H1 (cell line): ENCODE measurements around the gene TPBGL. TPM values are rescaled to one million over a fixed set of nuclear protein-coding genes. Genes with fewer than 3 reads are reported as not detected.

Experiments
- CTCF ChIA-PET: fragments of 300-600 bp; sonication (Branson Sonifier 250); formaldehyde crosslinking; loops from one replicate; lab custom pipeline; 2021; ENCODE audit not compliant: partially characterized antibody; lab: Charles Lee
- POLR2A ChIA-PET: fragments of 300-600 bp; sonication (Branson Sonifier 250); formaldehyde crosslinking; loops from one replicate; lab custom pipeline; 2021; ENCODE audit warnings: inconsistent platforms; ENCODE audit not compliant: partially characterized antibody; lab: Charles Lee
- DNase-seq, 2 experiments: peaks; one replicate each; pipeline versions ENCODE4 v3.0.0 to v3.0.0-alpha.2; 2010 to 2022; ENCODE audit warnings: low spot score in 2 of 2, low read depth in 1 of 2, mixed read lengths in 1 of 2
- FAIRE-seq: peaks from 2 replicates; lab custom pipeline; 2011; peaks lifted over from hg19 to GRCh38; lab: Jason Lieb, UNC
- H2AFZ ChIP-seq: 2 replicates; pipeline ENCODE4 v1.8.1; 2012; ENCODE audit warnings: low read length, inconsistent platforms
- H2AK5ac ChIP-seq: 2 replicates; pipeline ENCODE4 v1.6.1; 2013; ENCODE audit warnings: low read depth, low read length
- H2BK120ac ChIP-seq: replicated peaks from 2 replicates; pipeline ENCODE3; 2013; ENCODE audit warnings: low read depth, low read length, inconsistent platforms
- H2BK12ac ChIP-seq: 2 replicates; pipeline ENCODE4 v1.6.1; 2013; ENCODE audit warnings: low read depth, low read length
- H2BK15ac ChIP-seq: 2 replicates; pipeline ENCODE4 v1.6.1; 2013; ENCODE audit warnings: low read length
- H2BK20ac ChIP-seq: 2 replicates; pipeline ENCODE4 v1.6.1; 2013; ENCODE audit warnings: low read length
- H2BK5ac ChIP-seq: 2 replicates; pipeline ENCODE4 v1.6.1; 2013; ENCODE audit warnings: low read depth, low read length
- H3K14ac ChIP-seq: 2 replicates; pipeline ENCODE4 v1.6.1; 2013; ENCODE audit warnings: inconsistent platforms; ENCODE audit not compliant: insufficient read length
- H3K18ac ChIP-seq: 2 replicates; pipeline ENCODE4 v1.6.1; 2013; ENCODE audit warnings: low read length; ENCODE audit errors: extremely low read depth
- H3K23ac ChIP-seq: 2 replicates; pipeline ENCODE4 v1.6.1; 2013; ENCODE audit warnings: inconsistent platforms; ENCODE audit not compliant: insufficient read length
- H3K23me2 ChIP-seq: 2 replicates; pipeline ENCODE4 v1.6.1; 2013; ENCODE audit warnings: low read depth, low read length
- H3K27ac ChIP-seq: 2 replicates; pipeline ENCODE4 v1.6.1; 2011; ENCODE audit warnings: low read depth, low read length, inconsistent platforms
- H3K27me3 ChIP-seq, 4 experiments: replicated peaks in 1 of 4; 1 replicate in 1 of 4; 2 replicates in 3 of 4; pipeline versions ENCODE4 v1.6.1 to v1.8.1; 2011 to 2013; ENCODE audit warnings: low read length in 3 of 4, mild to moderate bottlenecking in 3 of 4, inconsistent platforms in 2 of 4, mixed read lengths in 2 of 4, moderate library complexity in 1 of 4; ENCODE audit not compliant: control insufficient read depth in 3 of 4, insufficient read depth in 3 of 4; ENCODE audit errors: extremely low read depth in 1 of 4
- H3K36me3 ChIP-seq, 4 experiments: 2 replicates each; pipeline versions ENCODE4 v1.6.1 to v1.8.1; 2011 to 2013; ENCODE audit warnings: mild to moderate bottlenecking in 4 of 4, low read length in 3 of 4, moderate library complexity in 2 of 4, control low read depth in 1 of 4, inconsistent platforms in 1 of 4; ENCODE audit not compliant: insufficient read depth in 4 of 4, control insufficient read depth in 2 of 4
- H3K4ac ChIP-seq: replicated peaks from 2 replicates; pipeline ENCODE3; 2013; ENCODE audit warnings: low read length, low read depth, mixed read lengths, inconsistent platforms; ENCODE audit not compliant: insufficient read length
- H3K4me1 ChIP-seq, 4 experiments: replicated peaks in 1 of 4; 1 replicate in 1 of 4; 2 replicates in 3 of 4; pipeline versions ENCODE4 v1.6.1 to v1.8.1; 2011 to 2013; ENCODE audit warnings: low read length in 3 of 4, inconsistent platforms in 2 of 4, mixed read lengths in 1 of 4; ENCODE audit not compliant: insufficient read depth in 4 of 4, control insufficient read depth in 3 of 4
- H3K4me2 ChIP-seq, 2 experiments: 2 replicates each; pipeline versions ENCODE4 v1.6.1 to v1.8.1; 2011 to 2013; ENCODE audit warnings: low read depth in 2 of 2, low read length in 2 of 2, control low read depth in 1 of 2, inconsistent platforms in 1 of 2, mild to moderate bottlenecking in 1 of 2; ENCODE audit not compliant: insufficient read depth in 1 of 2
- H3K4me3 ChIP-seq, 4 experiments: fragments of 200-600, 300-600 bp in 1 of 4; sonication (generic), shearing (Covaris generic), sonication (Bioruptor Twin) in 1 of 4; 2 replicates each; pipeline versions ENCODE4 v1.5.1 to v1.8.1; 2011 to 2016; ENCODE audit warnings: low read length in 4 of 4, low read depth in 3 of 4, control low read depth in 2 of 4, inconsistent platforms in 2 of 4, mild to moderate bottlenecking in 2 of 4, mixed read lengths in 1 of 4, moderate library complexity in 1 of 4; ENCODE audit not compliant: insufficient read depth in 2 of 4; ENCODE audit errors: extremely low read depth in 1 of 4
- H3K56ac ChIP-seq: replicated peaks from 2 replicates; pipeline ENCODE3; 2013; ENCODE audit warnings: low read depth, mild to moderate bottlenecking, mixed read lengths, low read length, inconsistent platforms; ENCODE audit not compliant: insufficient read length
- H3K79me1 ChIP-seq: 2 replicates; pipeline ENCODE4 v1.6.1; 2013; ENCODE audit warnings: low read depth, low read length, control low read depth
- H3K79me2 ChIP-seq, 2 experiments: 2 replicates each; pipeline versions ENCODE4 v1.6.1 to v1.8.1; 2012 to 2013; ENCODE audit warnings: low read length in 2 of 2, mild to moderate bottlenecking in 2 of 2, inconsistent platforms in 1 of 2; ENCODE audit not compliant: insufficient read depth in 2 of 2, control insufficient read depth in 1 of 2
- H3K9ac ChIP-seq, 4 experiments: replicated peaks in 1 of 4; 1 replicate in 1 of 4; 2 replicates in 3 of 4; pipeline versions ENCODE4 v1.6.1 to v1.8.1; 2011 to 2013; ENCODE audit warnings: low read depth in 3 of 4, low read length in 3 of 4, control low read depth in 2 of 4, mild to moderate bottlenecking in 2 of 4, moderate library complexity in 2 of 4, inconsistent platforms in 1 of 4; ENCODE audit errors: extremely low read depth in 1 of 4
- H3K9me3 ChIP-seq, 2 experiments: 2 replicates each; pipeline versions ENCODE4 v1.6.1 to v1.8.1; 2012 to 2013; ENCODE audit warnings: mild to moderate bottlenecking in 2 of 2, moderate library complexity in 2 of 2, control low read depth in 1 of 2, inconsistent platforms in 1 of 2, low read depth in 1 of 2, low read length in 1 of 2, mixed read lengths in 1 of 2; ENCODE audit not compliant: insufficient read depth in 2 of 2
- H4K20me1 ChIP-seq, 2 experiments: replicated peaks in 1 of 2; 2 replicates each; pipeline versions ENCODE3 to v1.8.1; 2011 to 2013; ENCODE audit warnings: inconsistent platforms in 2 of 2, low read length in 2 of 2, mild to moderate bottlenecking in 1 of 2; ENCODE audit not compliant: insufficient read depth in 2 of 2, control insufficient read depth in 1 of 2
- H4K5ac ChIP-seq: 2 replicates; pipeline ENCODE4 v1.6.1; 2013; ENCODE audit warnings: low read length, low read depth, mixed read lengths, inconsistent platforms; ENCODE audit not compliant: insufficient read length
- H4K8ac ChIP-seq: 2 replicates; pipeline ENCODE4 v1.8.0; 2013; ENCODE audit warnings: mild to moderate bottlenecking, moderate library complexity, low read length, inconsistent platforms; ENCODE audit not compliant: insufficient read depth; ENCODE audit errors: extremely low read depth
- H4K91ac ChIP-seq: replicated peaks from 2 replicates; pipeline ENCODE3; 2013; ENCODE audit warnings: low read length, mixed read lengths, inconsistent platforms; ENCODE audit not compliant: insufficient read length
- ASH2L ChIP-seq: fragments of 200-600, 300-600 bp; sonication (generic); IDR thresholded peaks from one replicate; pipeline ENCODE4 v1.7.1; 2017; ENCODE audit warnings: low read length
- EP300 ChIP-seq, 2 experiments: IDR thresholded peaks; 1 replicate in 1 of 2; 2 replicates in 1 of 2; pipeline ENCODE4 v1.6.1; 2011 to 2012; ENCODE audit warnings: low read depth in 2 of 2, low read length in 2 of 2, mild to moderate bottlenecking in 2 of 2, borderline replicate concordance in 1 of 2, inconsistent platforms in 1 of 2, moderate library complexity in 1 of 2
- FOSL1 ChIP-seq: IDR thresholded peaks from 2 replicates; pipeline ENCODE4 v1.6.1; 2011; ENCODE audit warnings: mild to moderate bottlenecking, low read depth, low read length, moderate library complexity; ENCODE audit not compliant: insufficient read depth
- JUND ChIP-seq: IDR thresholded peaks from 2 replicates; pipeline ENCODE4 v1.6.1; 2011; ENCODE audit warnings: mild to moderate bottlenecking, improper control_type of control experiment, low read length
- PHF8 ChIP-seq: fragments of 200-600 bp; sonication (generic); conservative IDR thresholded peaks from 2 replicates; pipeline ENCODE4 v1.7.1; 2012; ENCODE audit warnings: low read depth, mild to moderate bottlenecking, inconsistent platforms, low read length, moderate library complexity
- POLR2A ChIP-seq, 2 experiments: IDR thresholded peaks; 1 replicate in 1 of 2; 2 replicates in 1 of 2; pipeline ENCODE4 v1.6.1; 2011; ENCODE audit warnings: low read depth in 2 of 2, low read length in 2 of 2, mild to moderate bottlenecking in 2 of 2; ENCODE audit errors: control extremely low read depth in 1 of 2
- RFX5 ChIP-seq: IDR thresholded peaks from 2 replicates; pipeline ENCODE4 v1.6.1; 2011; ENCODE audit warnings: low read depth, low read length, improper control_type of control experiment, borderline replicate concordance
- SP2 ChIP-seq: IDR thresholded peaks from 2 replicates; pipeline ENCODE4 v1.6.1; 2012; ENCODE audit warnings: mild to moderate bottlenecking, low read length, inconsistent platforms
- SRF ChIP-seq: IDR thresholded peaks from 2 replicates; pipeline ENCODE4 v1.6.1; 2011; ENCODE audit warnings: mild to moderate bottlenecking, low read depth, low read length, moderate library complexity
- TBP ChIP-seq: IDR thresholded peaks from 2 replicates; pipeline ENCODE4 v1.6.1; 2011; ENCODE audit warnings: low read depth, low read length, improper control_type of control experiment
- TCF12 ChIP-seq: IDR thresholded peaks from 2 replicates; pipeline ENCODE4 v1.6.1; 2011; ENCODE audit warnings: low read depth, mild to moderate bottlenecking, low read length
- WGBS, 2 experiments: shearing (Covaris generic) in 1 of 2; methylation state at CpG; one replicate each; pipeline versions ENCODE4 v1.1.6 to v1.1.7; 2013 to 2015; ENCODE audit warnings: low lambda C conversion rate in 2 of 2, mixed read lengths in 2 of 2, inconsistent platforms in 1 of 2, low coverage in 1 of 2, missing lambda C conversion rate in 1 of 2; ENCODE audit not compliant: insufficient replicate concordance in 2 of 2, insufficient coverage in 1 of 2, insufficient read length in 1 of 2; ENCODE audit errors: extremely low coverage in 1 of 2, missing lambda C conversion rate in 1 of 2; 5-methylcytosine and 5-hydroxymethylcytosine counted together
- polyA plus RNA-seq, 7 experiments: library from polyadenylated mRNA; depleted of rRNA in 3 of 7; stranded (reverse) in 5 of 7; unstranded in 2 of 7; fragments of >200 nt in 5 of 7; fragments of 200-250 nt in 2 of 7; gene quantifications; 1 replicate in 5 of 7; 2 replicates in 1 of 7; 4 replicates in 1 of 7; pipeline versions ENCODE4 v1.2.1 to v1.2.3, GENCODE V29; 2011 to 2013; ENCODE audit warnings: missing spikeins in 2 of 7, mixed read lengths in 2 of 7
- total RNA-seq: library from RNA; stranded (reverse); fragmentation: NEBNext Ultra II Directional; extraction: Animal tissue kit (Norgen Biotek cat#: 25700); gene quantifications from 2 replicates; pipeline ENCODE4 v1.2.1, GENCODE V29; 2021
- TF ChIP-seq, protein P1 (sequence below): IDR thresholded peaks from 2 replicates; pipeline ENCODE4 v1.6.1; 2012; ENCODE audit warnings: low read length, inconsistent platforms

Gene TPBGL
- total and polyA plus RNA-seq, 2 of the 8 experiments (the other 6 are each of a cell fraction or from before 2014, with no cell fraction given) = 0.26 to 0.37 TPM

DNA sequence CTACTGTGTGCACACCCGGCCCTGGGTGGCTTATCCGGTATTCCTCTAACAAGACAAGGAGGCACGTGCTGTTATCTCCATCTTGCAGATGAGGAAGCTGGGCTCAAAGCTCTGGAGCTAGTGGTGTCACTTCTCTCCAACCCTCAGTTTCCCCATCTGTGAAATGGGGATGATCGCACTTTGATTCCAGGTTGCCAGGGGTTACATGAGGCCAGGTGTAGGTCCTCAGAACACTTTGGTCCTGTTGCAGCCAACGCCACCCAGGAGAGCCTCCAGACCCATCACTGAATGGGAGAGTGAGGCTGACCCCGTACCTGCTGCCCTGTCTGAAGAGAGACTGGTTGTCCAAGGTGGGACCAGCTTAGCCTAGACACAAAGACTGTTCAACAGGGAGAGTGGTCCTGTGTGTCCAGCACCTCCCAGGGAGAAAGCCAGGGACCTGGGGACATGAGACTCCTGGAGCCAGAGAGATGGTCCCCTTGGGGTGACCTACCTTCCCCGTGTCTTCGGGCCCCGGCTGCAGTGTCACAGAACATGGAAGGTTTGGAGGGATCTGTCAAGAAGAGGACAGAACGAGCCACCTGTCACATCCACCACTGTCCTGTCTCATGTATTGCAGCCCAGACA, 41.0 kb downstream of the TPBGL start:
- H3K4me1 ChIP-seq = peaks cover 0 to 6% (median 0%) of the 10 kb centered on the region in 4 experiments; a peak in 2 of 7 replicates
- DNase-seq = no peak
- no peak overlapping the region for H2BK120ac ChIP-seq
- H3K56ac ChIP-seq = no peak overlapping the region
- H3K18ac ChIP-seq = no peak overlapping the region
- H2BK5ac ChIP-seq = no peak overlapping the region
- 0 out of 8 replicates have a peak, but pooled peaks cover 0 to 3% (median 0%) of the 10 kb centered on the region in 4 experiments for H3K36me3 ChIP-seq
- no peak overlapping the region for H2AK5ac ChIP-seq
- 86% methylated on average over 10 of the region's 10 CpGs; no CpG with 5 or more reads in 1 of the 2 experiments for WGBS, 2 experiments
- H2AFZ ChIP-seq = no peak overlapping the region
- no peak overlapping the region for H3K4me2 ChIP-seq
- H3K9ac ChIP-seq = no peak overlapping the region
- no peaks in the 10 kb centered on the region for H3K79me2 ChIP-seq
- CTCF ChIA-PET = interaction anchor here (0.8 to 18.0 kb wide), 16 partner anchors 10 to 163 kb away, joined by 3 to 327 read pairs (median 12); partner anchors contain the start of gene ARRB1
- H3K27me3 ChIP-seq = no peaks in the 10 kb centered on the region
- no peaks in the 10 kb centered on the region for H4K20me1 ChIP-seq
- H3K4me3 ChIP-seq = no peak overlapping the region
- no peak overlapping the region for H4K91ac ChIP-seq
- H3K4ac ChIP-seq = no peak overlapping the region
- no peak for FAIRE-seq
- no peaks in the 10 kb centered on the region for H3K79me1 ChIP-seq
- H2BK12ac ChIP-seq = no peak overlapping the region
- no peak overlapping the region for H3K23ac ChIP-seq
- no peak overlapping the region for H3K27ac ChIP-seq
- no peak overlapping the region for H3K14ac ChIP-seq
- H4K8ac ChIP-seq = no peak overlapping the region
- no peak overlapping the region for H4K5ac ChIP-seq
- no peaks in the 10 kb centered on the region for H3K9me3 ChIP-seq
- POLR2A ChIA-PET = interaction anchor here (1.7 to 1.8 kb wide), 2 partner anchors 48 to 143 kb away, joined by 4 read pairs; no protein-coding TSS in a partner anchor
- no peak overlapping the region for H2BK20ac ChIP-seq
- no peak overlapping the region for H2BK15ac ChIP-seq
- H3K23me2 ChIP-seq = no peaks in the 10 kb centered on the region
- TF ChIP-seq SP2 (no peak), TCF12 (no peak), FOSL1 (no peak), PHF8 (no peak), SRF (no peak), RFX5 (no peak), JUND (no peak), EP300 (IDR thresholded peaks at IDR 0.05; ENCODE audit: borderline replicate concordance in 1 of 2, low read depth in 2 of 2, low read length in 2 of 2) (no peak), ASH2L (no peak), TBP (no peak), POLR2A (IDR thresholded peaks at IDR 0.05; ENCODE audit: control extremely low read depth in 1 of 2, low read depth in 2 of 2, low read length in 2 of 2) (no peak)
- TF ChIP-seq, protein P1, sequence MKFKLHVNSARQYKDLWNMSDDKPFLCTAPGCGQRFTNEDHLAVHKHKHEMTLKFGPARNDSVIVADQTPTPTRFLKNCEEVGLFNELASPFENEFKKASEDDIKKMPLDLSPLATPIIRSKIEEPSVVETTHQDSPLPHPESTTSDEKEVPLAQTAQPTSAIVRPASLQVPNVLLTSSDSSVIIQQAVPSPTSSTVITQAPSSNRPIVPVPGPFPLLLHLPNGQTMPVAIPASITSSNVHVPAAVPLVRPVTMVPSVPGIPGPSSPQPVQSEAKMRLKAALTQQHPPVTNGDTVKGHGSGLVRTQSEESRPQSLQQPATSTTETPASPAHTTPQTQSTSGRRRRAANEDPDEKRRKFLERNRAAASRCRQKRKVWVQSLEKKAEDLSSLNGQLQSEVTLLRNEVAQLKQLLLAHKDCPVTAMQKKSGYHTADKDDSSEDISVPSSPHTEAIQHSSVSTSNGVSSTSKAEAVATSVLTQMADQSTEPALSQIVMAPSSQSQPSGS = no peak
